AG04449 (cell line): ENCODE results near the gene SEMA3A.
A peak's percentile ranks its signal among the peaks of the same experiment; 100 is the strongest.

Experiments
- CTCF ChIA-PET: fragments of 350-600 bp; formaldehyde crosslinking; extraction: SDS; loops from one replicate; lab custom pipeline; 2021; ENCODE audit warnings: antibody characterized with exemption; lab: Yijun Ruan, JAX
- POLR2A ChIA-PET: fragments of 400-600, 350-600 bp; formaldehyde crosslinking; extraction: SDS; loops from one replicate; lab custom pipeline; 2020; ENCODE audit warnings: antibody characterized with exemption, inconsistent platforms; lab: Yijun Ruan, JAX
- DNase-seq: peaks from one replicate; pipeline ENCODE4 v3.0.0-alpha.2; 2010; ENCODE audit warnings: low read depth, low spot score
- H3K4me3 ChIP-seq: 2 replicates; pipeline ENCODE4 v1.5.1; 2011; ENCODE audit warnings: low read depth, mild to moderate bottlenecking, control low read depth, low read length
- TF ChIP-seq, protein P1 (sequence below): IDR thresholded peaks from one replicate; pipeline ENCODE4 v1.5.1; 2011; ENCODE audit warnings: mild to moderate bottlenecking, moderate library complexity, low read length, control low read depth, inconsistent platforms; ENCODE audit not compliant: insufficient read depth; ENCODE audit errors: missing control alignments

SEMA3A gene

DNA sequence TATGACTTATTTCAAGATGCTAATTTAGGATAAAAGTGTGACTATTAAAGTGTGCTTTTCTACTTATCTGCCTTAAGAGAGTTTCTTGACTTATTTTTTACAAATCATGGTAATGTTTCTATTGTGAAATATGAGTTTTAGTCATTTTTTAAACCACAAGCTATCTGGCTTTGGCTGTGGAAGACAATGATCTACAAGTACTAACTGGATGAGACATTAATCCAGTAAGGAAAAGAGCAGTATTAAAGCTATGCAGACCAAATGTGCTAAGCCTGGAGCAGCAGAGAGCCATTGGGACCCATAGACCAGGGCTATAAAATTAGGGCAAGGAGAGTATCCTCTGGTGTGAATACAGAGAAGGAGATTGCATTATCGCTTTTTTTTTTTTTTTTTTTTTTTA lies 92.4 kb downstream of the SEMA3A start:
- peak; percentile 23 for DNase-seq
- TF ChIP-seq, protein P1, sequence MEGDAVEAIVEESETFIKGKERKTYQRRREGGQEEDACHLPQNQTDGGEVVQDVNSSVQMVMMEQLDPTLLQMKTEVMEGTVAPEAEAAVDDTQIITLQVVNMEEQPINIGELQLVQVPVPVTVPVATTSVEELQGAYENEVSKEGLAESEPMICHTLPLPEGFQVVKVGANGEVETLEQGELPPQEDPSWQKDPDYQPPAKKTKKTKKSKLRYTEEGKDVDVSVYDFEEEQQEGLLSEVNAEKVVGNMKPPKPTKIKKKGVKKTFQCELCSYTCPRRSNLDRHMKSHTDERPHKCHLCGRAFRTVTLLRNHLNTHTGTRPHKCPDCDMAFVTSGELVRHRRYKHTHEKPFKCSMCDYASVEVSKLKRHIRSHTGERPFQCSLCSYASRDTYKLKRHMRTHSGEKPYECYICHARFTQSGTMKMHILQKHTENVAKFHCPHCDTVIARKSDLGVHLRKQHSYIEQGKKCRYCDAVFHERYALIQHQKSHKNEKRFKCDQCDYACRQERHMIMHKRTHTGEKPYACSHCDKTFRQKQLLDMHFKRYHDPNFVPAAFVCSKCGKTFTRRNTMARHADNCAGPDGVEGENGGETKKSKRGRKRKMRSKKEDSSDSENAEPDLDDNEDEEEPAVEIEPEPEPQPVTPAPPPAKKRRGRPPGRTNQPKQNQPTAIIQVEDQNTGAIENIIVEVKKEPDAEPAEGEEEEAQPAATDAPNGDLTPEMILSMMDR, result no peak
- POLR2A ChIA-PET, result no interaction called here
- CTCF ChIA-PET, result interaction anchor here (1.3 kb wide), 2 partner anchors 11 to 22 kb away, joined by 4 to 6 read pairs; no protein-coding TSS in a partner anchor
- H3K4me3 ChIP-seq, result no peak overlapping the region

DNA sequence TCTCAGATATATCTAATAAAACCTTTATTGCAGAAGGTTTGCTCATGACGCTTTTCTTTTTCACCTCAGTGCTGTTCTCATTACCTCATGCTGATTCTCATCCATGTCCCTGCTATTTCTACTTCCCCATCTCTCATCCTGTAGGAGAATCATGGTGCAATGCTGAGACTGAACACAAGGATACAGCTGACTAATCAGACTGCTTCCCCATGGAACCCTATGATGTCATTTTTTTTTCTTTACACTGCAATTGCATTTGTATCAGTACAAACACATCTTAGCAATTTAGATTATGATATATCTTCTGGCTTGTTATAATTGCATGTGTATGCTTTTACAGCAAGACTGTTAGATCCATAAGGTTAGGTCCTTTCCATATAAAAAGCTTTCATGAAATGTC lies 93.7 kb downstream of the SEMA3A start:
- no peak for DNase-seq
- TF ChIP-seq, protein P1, result peak; percentile 9
- ChIA-PET POLR2A (no interaction called here), CTCF (interaction anchor here (0.6 to 1.3 kb wide), 3 partner anchors 12 to 72 kb away, joined by 3 to 6 read pairs (median 4); no protein-coding TSS in a partner anchor)
- H3K4me3 ChIP-seq, result no peak overlapping the region

DNA sequence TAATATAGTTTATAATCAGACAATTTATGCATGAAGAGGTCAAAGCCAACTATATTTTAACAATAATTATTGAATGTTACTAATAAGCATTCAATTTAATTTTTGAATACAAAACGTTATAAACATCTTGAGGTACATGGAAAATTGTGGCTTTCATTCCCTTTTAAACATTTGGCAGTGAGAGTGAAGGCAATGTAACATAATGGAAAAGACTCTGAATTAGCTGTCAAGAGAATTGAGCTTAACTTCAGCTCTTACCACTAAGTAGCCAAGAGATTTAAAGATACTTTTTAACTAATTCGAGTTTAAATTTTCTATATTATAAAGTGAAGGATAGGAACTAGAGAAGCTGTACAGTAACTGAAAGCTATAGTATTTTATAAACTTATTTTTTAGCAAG lies 98.6 kb downstream of the SEMA3A start:
- ChIA-PET CTCF (no interaction called here), POLR2A (no interaction called here)
- DNase-seq, result no peak
- no peak overlapping the region for H3K4me3 ChIP-seq
- TF ChIP-seq, protein P1, result no peak

DNA sequence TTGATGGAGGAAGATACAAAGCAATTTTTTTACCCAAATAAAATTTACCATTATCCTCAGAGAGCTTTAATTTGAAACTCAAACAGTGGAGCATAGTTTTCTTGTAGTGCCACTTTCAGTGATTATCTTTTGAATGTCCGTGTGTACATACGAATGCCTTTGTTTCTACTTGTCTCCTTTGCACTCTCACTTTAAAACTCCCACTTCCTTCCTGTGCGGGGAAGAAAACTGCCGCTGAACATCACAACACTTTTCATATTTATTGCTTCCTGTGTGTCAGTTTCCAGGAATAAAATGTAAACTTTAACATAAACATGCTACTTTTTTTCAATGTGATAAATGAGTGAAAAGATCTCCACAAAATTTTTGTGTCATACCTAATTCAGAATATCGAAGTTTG lies 102.4 kb downstream of the SEMA3A start:
- DNase-seq, result no peak
- POLR2A ChIA-PET, result no interaction called here
- no peak overlapping the region for H3K4me3 ChIP-seq
- CTCF ChIA-PET, result interaction anchor here (1.3 kb wide), 1 partner anchor 11 kb away, joined by 4 read pairs; no protein-coding TSS in a partner anchor
- TF ChIP-seq, protein P1, result no peak

DNA sequence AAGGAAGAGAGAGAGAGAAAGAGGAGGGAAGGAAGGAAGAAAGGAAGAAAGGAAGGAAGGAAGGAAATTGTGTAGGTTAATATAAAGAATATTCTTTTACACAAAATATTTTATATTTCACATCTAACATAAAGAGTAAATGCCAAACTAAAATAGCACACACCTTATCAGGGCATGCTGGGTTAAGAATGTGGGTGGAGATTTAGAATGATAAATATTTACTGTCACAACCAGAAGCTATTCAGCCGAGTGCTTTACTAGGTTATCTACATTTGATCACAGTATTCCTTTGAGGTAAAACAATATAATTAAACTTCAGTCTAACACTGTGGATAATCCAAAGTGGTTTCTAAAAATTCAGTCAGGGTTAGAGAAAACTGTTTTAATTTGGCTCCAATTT lies 103.3 kb downstream of the SEMA3A start:
- ChIA-PET POLR2A (no interaction called here), CTCF (interaction anchor here (1.3 kb wide), 1 partner anchor 10 kb away, joined by 4 read pairs; no protein-coding TSS in a partner anchor)
- no peak overlapping the region for H3K4me3 ChIP-seq
- no peak for DNase-seq
- TF ChIP-seq, protein P1, result no peak

DNA sequence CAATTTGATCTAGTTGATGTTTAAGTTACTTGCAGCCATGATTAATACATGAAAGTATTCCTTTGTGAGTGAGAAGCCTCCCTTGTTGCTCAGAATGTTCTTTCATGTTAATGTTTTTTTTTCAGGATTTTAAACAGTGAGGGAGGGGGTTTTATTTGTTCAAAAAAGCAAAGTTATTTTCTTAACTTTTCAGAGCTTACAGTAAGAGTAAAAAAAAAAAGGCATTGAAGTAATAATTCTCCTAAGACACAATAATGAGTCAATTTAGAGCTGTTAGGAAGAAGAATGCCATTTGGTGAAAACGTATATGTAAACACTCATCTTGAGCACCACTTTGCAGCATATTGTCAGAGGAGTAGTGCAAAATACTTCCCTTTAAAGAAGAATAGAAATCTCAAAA lies 105.8 kb downstream of the SEMA3A start:
- ChIA-PET POLR2A (no interaction called here), CTCF (no interaction called here)
- no peak for DNase-seq
- no peak overlapping the region for H3K4me3 ChIP-seq
- TF ChIP-seq, protein P1, result no peak
